Heart right ventricle (tissue), 16 donors: ENCODE data around the gene TFB1M. TPM values are rescaled to one million over a fixed set of nuclear protein-coding genes. Genes with fewer than 3 reads are reported as not detected.

ENCODE experiments used
- ATAC-seq, 8 donors: fragments of 200-7000 bp; cut with Tn5 transposase; one replicate each; pipeline ENCODE4 v1.9.1; 2020; ENCODE audit warnings: mild to moderate bottlenecking in 8 of 8, moderate library complexity in 8 of 8, moderate number of reproducible peaks in 1 of 8
- DNase-seq, 2 donors: peaks; one replicate each; pipeline ENCODE4 v3.0.0-alpha.2; 2020
- H3K27ac ChIP-seq, 10 donors: fragments of 200-600 bp; sonication (generic) in 2 of 10; one replicate each; pipeline versions ENCODE4 v1.5.0 to v1.8.0; 2020 to 2022; ENCODE audit warnings: mild to moderate bottlenecking in 3 of 10
- H3K27me3 ChIP-seq, 7 donors: fragments of 200-600 bp; one replicate each; pipeline ENCODE4 v1.8.0; 2021 to 2022; ENCODE audit warnings: mild to moderate bottlenecking in 2 of 7
- H3K36me3 ChIP-seq, 9 donors: fragments of 200-600 bp; sonication (generic) in 1 of 9; one replicate each; pipeline versions ENCODE4 v1.5.0 to v1.8.0; 2020 to 2022; ENCODE audit warnings: mild to moderate bottlenecking in 2 of 9
- H3K4me1 ChIP-seq, 9 donors: fragments of 200-600 bp; sonication (generic) in 1 of 9; one replicate each; pipeline versions ENCODE4 v1.5.0 to v1.8.0; 2020 to 2022; ENCODE audit warnings: mild to moderate bottlenecking in 4 of 9
- H3K4me3 ChIP-seq, 10 donors: fragments of 200-600 bp; sonication (generic) in 2 of 10; one replicate each; pipeline versions ENCODE4 v1.5.0 to v1.8.0; 2020 to 2022; ENCODE audit warnings: mild to moderate bottlenecking in 7 of 10, moderate library complexity in 2 of 10
- H3K9me3 ChIP-seq, 11 donors: fragments of 200-600 bp in 10 of 11; sonication (generic) in 2 of 11; one replicate each; pipeline versions ENCODE4 v1.5.0 to v1.8.0; 2013 to 2022; ENCODE audit warnings: mild to moderate bottlenecking in 2 of 11, control low read depth in 1 of 11, moderate library complexity in 1 of 11
- CTCF ChIP-seq, 9 donors: fragments of 200-600 bp; sonication (generic) in 2 of 9; IDR thresholded peaks; one replicate each; pipeline versions ENCODE4 v1.5.0 to v1.8.0; 2021 to 2022; ENCODE audit warnings: antibody characterized with exemption in 9 of 9, mild to moderate bottlenecking in 5 of 9, moderate library complexity in 1 of 9
- WGBS, 2 donors: extraction: QIAGEN DNeasy Blood & Tissue Kit; methylation state at CpG; one replicate each; pipeline ENCODE4 v1.1.7; 2013; ENCODE audit warnings: inconsistent platforms in 1 of 2; 5-methylcytosine and 5-hydroxymethylcytosine counted together
- intact Hi-C, 10 donors: fragments of 100-400 bp; cut with DNase I; formaldehyde crosslinking; loops; one replicate each; pipeline versions ENCODE4 v1.11.1 to v1.14.2; 2022
- polyA plus RNA-seq, 2 donors: library from polyadenylated mRNA; stranded (reverse); fragments of 200-250 nt; gene quantifications; one replicate each; pipeline ENCODE4 v1.2.3, GENCODE V29; 2013
- total RNA-seq, 10 donors: library from RNA; stranded (reverse); fragmentation: NEBNext Ultra II Directional in 3 of 10; extraction: Animal tissue kit (Norgen Biotek cat#: 25700) in 3 of 10; gene quantifications; one replicate each; pipeline versions ENCODE4 v1.2.1 to v1.2.4, GENCODE V29; 2021 to 2023
- donor health status: Arrhythmogenic right ventricular cardiomyopathy.
- donor health status: ischemic (EF 13 %, LVEDD 7.1; RV severe dilation, severe dysfunction).
- donor health status: healthy with polysubstance abuse.
- donor health status: DM: no; HTN: yes; CAD: no.
- donor health status: DM: no; HTN: no; CAD: no.
- donor health status: ischemic (EF 25% LVEDD 6.9; RV normal size, moderate dysfunction).
- donor health status: ischemic (EF 25% LVEDD 5.7; RV mildly dilated, moderate dysfunction).
- donor health status: healthy.
- donor health status: DM: yes; HTN: yes; CAD: no.
- donor health status: Ischemic cardiomyopathy.
- donor health status: ischemic (EF 35%, LVEDD 5.7; RV mildly dilated, moderate dysfunction).
- donor health status: nonischemic (EF 11% LVEDD 7.7; RV severe dilation, severe dysfunction).
- donor health status: DM: yes; HTN: yes; CAD: no.
- donor health status: PGD.
- donor health status: ischemic (EF 29% LVEDD 5.4; RV normal size, mild dysfunction).
- donor health status: nonischemic (EF 23%, LVEDD 6.1; RV moderate dilation, normal function).

Gene TFB1M
- total and polyA plus RNA-seq, 12 donors, result 9.7 to 23.1 (median 17.9) TPM

DNA sequence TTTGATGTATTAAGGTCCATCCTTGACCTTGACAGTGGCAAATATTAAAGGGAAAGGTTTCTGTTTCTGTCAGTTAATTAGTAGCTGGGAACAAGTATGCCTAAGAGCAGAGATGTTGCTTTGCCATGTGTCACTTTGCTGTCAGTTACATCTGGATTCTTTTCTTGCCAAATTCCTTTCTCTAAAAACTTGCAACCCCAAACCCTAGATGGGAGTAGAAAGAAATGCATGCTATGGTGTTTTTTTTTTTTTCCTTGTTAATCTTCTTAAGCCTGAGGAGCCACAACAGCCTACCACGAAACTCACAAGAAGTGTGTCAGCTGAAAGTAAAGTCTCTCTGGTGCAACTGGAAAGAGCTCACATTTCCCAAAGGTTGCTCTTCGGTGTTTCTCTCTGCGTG lies 68.5 kb downstream of the TFB1M start:
- no peak for ATAC-seq
- H3K9me3 ChIP-seq, result no peaks in the 10 kb centered on the region
- peaks cover 0 to 23% (median 0%) of the 10 kb centered on the region in 9 donors for H3K36me3 ChIP-seq
- no peak for TF ChIP-seq CTCF (IDR thresholded peaks at IDR 0.05)
- no peak overlapping the region for H3K27ac ChIP-seq
- no peak overlapping the region for H3K4me3 ChIP-seq
- no peaks in the 10 kb centered on the region for H3K27me3 ChIP-seq
- WGBS, 2 donors, result 84 to 96% methylated on average over 3 of the region's 3 CpGs
- no peak for DNase-seq
- intact Hi-C loops, result loop anchor here in 6 of 10 donors (5.0 to 10.0 kb wide), 5 partner anchors 44 to 371 kb away; no protein-coding TSS in a partner anchor
- peaks cover 0 to 12% (median 5%) of the 10 kb centered on the region in 9 donors for H3K4me1 ChIP-seq

- ATAC-seq (no peak), DNase-seq (no peak)
- no peak for TF ChIP-seq CTCF (IDR thresholded peaks at IDR 0.05)
- intact Hi-C loops, result loop anchor here in 6 of 10 donors (5.0 to 10.0 kb wide), 5 partner anchors 43 to 370 kb away; no protein-coding TSS in a partner anchor
- Histone ChIP-seq H3K4me1 (peaks cover 0 to 6% (median 0%) of the 10 kb centered on the region in 9 donors), H3K36me3 (peaks cover 0 to 17% (median 0%) of the 10 kb centered on the region in 9 donors), H3K27me3 (no peaks in the 10 kb centered on the region), H3K9me3 (no peaks in the 10 kb centered on the region), H3K4me3 (no peak overlapping the region), H3K27ac (no peak overlapping the region)
- 92 to 95% methylated on average over 7 of the region's 7 CpGs for WGBS, 2 donors
Measured at GRCh38 chr6:155245193-155245592, 69.1 kb downstream of the TFB1M start.

DNA sequence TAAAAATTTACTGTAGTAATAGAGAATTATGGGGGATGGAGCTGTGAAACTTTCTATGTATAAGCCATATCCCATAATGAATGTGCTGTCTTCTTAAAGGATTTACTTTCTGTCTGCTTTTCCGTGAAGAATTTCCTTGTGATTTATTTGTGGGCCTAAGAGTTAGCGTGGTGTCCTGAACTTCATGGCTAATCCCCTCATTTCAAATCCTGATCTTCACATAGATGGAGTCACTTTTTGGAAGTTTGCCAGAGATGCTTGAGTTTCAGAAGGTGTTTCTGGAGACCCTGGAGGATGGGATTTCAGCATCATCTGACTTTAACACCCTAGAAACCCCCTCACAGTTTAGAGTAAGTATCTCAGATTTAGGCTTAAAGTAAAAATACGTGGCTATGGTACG lies 69.8 kb downstream of the TFB1M start:
- H3K9me3 ChIP-seq, result no peaks in the 10 kb centered on the region
- ATAC-seq (no peak), DNase-seq (no peak)
- no peak overlapping the region for H3K27ac ChIP-seq
- no peak for TF ChIP-seq CTCF (IDR thresholded peaks at IDR 0.05)
- peaks cover 0 to 11% (median 0%) of the 10 kb centered on the region in 9 donors for H3K36me3 ChIP-seq
- no peaks in the 10 kb centered on the region for H3K27me3 ChIP-seq
- intact Hi-C loops, result loop anchor here in 4 of 10 donors (10.0 kb wide), 3 partner anchors 70 to 370 kb away; no protein-coding TSS in a partner anchor
- H3K4me3 ChIP-seq, result no peak overlapping the region
- WGBS, 2 donors, result 79 to 82% methylated on average over 4 of the region's 4 CpGs
- H3K4me1 ChIP-seq, result peaks cover 0 to 6% (median 0%) of the 10 kb centered on the region in 9 donors

GRCh38 chr6:155241966-155242365 lies 72.3 kb downstream of the TFB1M start:
- Histone ChIP-seq H3K36me3 (peaks cover 0 to 11% (median 0%) of the 10 kb centered on the region in 9 donors), H3K4me3 (no peak overlapping the region), H3K4me1 (no peaks in the 10 kb centered on the region), H3K27ac (no peak overlapping the region), H3K9me3 (no peaks in the 10 kb centered on the region), H3K27me3 (no peaks in the 10 kb centered on the region)
- ATAC-seq (no peak), DNase-seq (no peak)
- intact Hi-C loops, result loop anchor here in 4 of 10 donors (10.0 kb wide), 3 partner anchors 67 to 367 kb away; no protein-coding TSS in a partner anchor
- 74 to 76% methylated on average over 8 of the region's 8 CpGs for WGBS, 2 donors
- TF ChIP-seq CTCF (IDR thresholded peaks at IDR 0.05), result no peak
